ENCODE data around the gene EPC1.
"Not testable (repeated sequence)": the region's sequence is repeated elsewhere in the genome, so short reads cannot be mapped to it uniquely, and the experiment has no call there.

GRCh38 chr10:32222376-32222775, 124.6 kb downstream of the EPC1 start:
- TF ChIP-seq EP300 (IDR thresholded peaks at IDR 0.05; ENCODE audit: low read length); NFRKB (IDR thresholded peaks at IDR 0.05; ENCODE audit: low read depth); RCOR1 (IDR thresholded peaks at IDR 0.05; ENCODE audit: borderline replicate concordance in 1 of 2, low read depth in 2 of 2, low read length in 2 of 2); ZNF445 (CRISPR knock-in tag; IDR thresholded peaks at IDR 0.05; ENCODE audit: low read depth): not testable (repeated sequence)

Measured in K562 (cell line).